OCI-LY1 (cell line): ENCODE data around the gene METAP1D.

Source experiments
- H2AFZ ChIP-seq: fragments of 200-600 bp; sonication (generic), shearing (Covaris generic); 2 replicates; pipeline ENCODE4 v1.6.0; 2014; ENCODE audit warnings: antibody characterized with exemption, mild to moderate bottlenecking, low read length
- H3F3A ChIP-seq: fragments of 200-600 bp; sonication (generic), shearing (Covaris generic); 2 replicates; pipeline ENCODE4 v1.6.0; 2014; ENCODE audit warnings: mild to moderate bottlenecking, antibody characterized with exemption, low read length, moderate library complexity; ENCODE audit not compliant: insufficient read depth
- H3K27ac ChIP-seq: fragments of 200-600 bp; sonication (generic); 2 replicates; pipeline ENCODE4 v1.5.1; 2014; ENCODE audit warnings: low read length, mixed run types, mild to moderate bottlenecking, low read depth; ENCODE audit not compliant: poor library complexity, severe bottlenecking
- H3K27me3 ChIP-seq: fragments of 200-600 bp; sonication (generic); 2 replicates; pipeline ENCODE4 v1.6.0; 2014; ENCODE audit warnings: antibody characterized with exemption, mild to moderate bottlenecking, low read length, moderate library complexity; ENCODE audit not compliant: insufficient read depth
- H3K36me3 ChIP-seq: fragments of 200-600 bp; sonication (generic); 2 replicates; pipeline ENCODE4 v1.6.1; 2014; ENCODE audit warnings: mild to moderate bottlenecking, antibody characterized with exemption, low read length, moderate library complexity, mixed read lengths; ENCODE audit not compliant: insufficient read depth
- H3K4me1 ChIP-seq: fragments of 200-600 bp; sonication (generic); 2 replicates; pipeline ENCODE4 v1.5.1; 2014; ENCODE audit warnings: mild to moderate bottlenecking, low read length, moderate library complexity; ENCODE audit not compliant: insufficient read depth, severe bottlenecking
- H3K4me2 ChIP-seq: fragments of 200-600 bp; sonication (generic), shearing (Covaris generic); 2 replicates; pipeline ENCODE4 v1.6.1; 2014; ENCODE audit warnings: low read length
- H3K4me3 ChIP-seq: fragments of 200-600 bp; sonication (generic); 2 replicates; pipeline ENCODE4 v1.5.1; 2014; ENCODE audit warnings: low read length, low read depth, mild to moderate bottlenecking, mixed read lengths; ENCODE audit not compliant: poor library complexity, severe bottlenecking
- H3K79me2 ChIP-seq: fragments of 200-600 bp; shearing (Covaris generic); 2 replicates; pipeline ENCODE4 v1.6.1; 2016; ENCODE audit warnings: mixed run types, low read length, mixed read lengths; ENCODE audit not compliant: insufficient read depth
- H3K9ac ChIP-seq: fragments of 200-600 bp; sonication (generic), shearing (Covaris generic); 2 replicates; pipeline ENCODE4 v1.6.1; 2014; ENCODE audit warnings: mild to moderate bottlenecking, low read length, mixed read lengths
- H3K9me2 ChIP-seq: fragments of 200-600 bp; sonication (generic), shearing (Covaris generic); 2 replicates; pipeline ENCODE4 v1.6.1; 2014; ENCODE audit warnings: low read depth, mild to moderate bottlenecking, low read length, mixed read lengths
- H3K9me3 ChIP-seq: fragments of 200-600 bp; shearing (Covaris generic); 2 replicates; pipeline ENCODE4 v1.6.1; 2014; ENCODE audit warnings: low read length, mixed read lengths
- H4K20me1 ChIP-seq: fragments of 200-600 bp; sonication (generic), shearing (Covaris generic); 2 replicates; pipeline ENCODE4 v1.6.0; 2016; ENCODE audit warnings: mild to moderate bottlenecking, low read length; ENCODE audit not compliant: insufficient read depth
- EZH2 ChIP-seq: fragments of 200-600 bp; sonication (generic), shearing (Covaris generic); IDR thresholded peaks from 2 replicates; pipeline ENCODE4 v1.8.0; 2017; ENCODE audit warnings: borderline replicate concordance, mixed run types, mild to moderate bottlenecking, antibody characterized with exemption, low read length, moderate library complexity, mixed read lengths
- TF ChIP-seq, protein P1 (sequence below): fragments of 200-600 bp; sonication (generic), shearing (Covaris generic); IDR thresholded peaks from 2 replicates; pipeline ENCODE4 v1.5.1; 2017; ENCODE audit warnings: mild to moderate bottlenecking, antibody characterized with exemption, low read length, moderate library complexity, mixed read lengths

METAP1D gene

DNA sequence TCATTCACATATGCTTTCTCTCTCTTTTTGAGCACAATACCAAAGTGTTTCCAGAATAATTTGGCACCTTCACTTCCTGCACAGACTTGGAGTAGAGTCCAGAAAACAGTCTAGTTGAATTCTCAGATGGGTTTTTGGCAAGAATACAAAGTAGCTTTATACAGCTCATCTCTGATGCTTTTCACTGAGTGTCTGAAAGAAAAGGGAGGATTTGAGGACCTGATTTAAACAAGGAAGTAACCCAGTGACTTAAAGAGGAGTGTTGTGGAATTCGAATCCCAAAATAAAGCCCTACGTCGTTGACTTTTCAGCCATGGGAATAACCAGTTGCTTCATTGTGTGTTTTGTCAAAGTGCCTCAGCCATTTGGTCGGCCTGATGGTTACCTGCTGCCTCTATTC is 31.8 kb downstream of the METAP1D start:
- H3K79me2 ChIP-seq: no peaks in the 10 kb centered on the region
- H3K36me3 ChIP-seq: no peaks in the 10 kb centered on the region
- peaks cover 14% of the 10 kb centered on the region for H3K4me1 ChIP-seq
- H3K4me2 ChIP-seq: no peak overlapping the region
- no peaks in the 10 kb centered on the region for H4K20me1 ChIP-seq
- H3K27ac ChIP-seq: no peak overlapping the region
- H3K9me2 ChIP-seq: no peaks in the 10 kb centered on the region
- no peaks in the 10 kb centered on the region for H3F3A ChIP-seq
- no peaks in the 10 kb centered on the region for H3K9me3 ChIP-seq
- no peak overlapping the region for H2AFZ ChIP-seq
- TF ChIP-seq, protein P1, sequence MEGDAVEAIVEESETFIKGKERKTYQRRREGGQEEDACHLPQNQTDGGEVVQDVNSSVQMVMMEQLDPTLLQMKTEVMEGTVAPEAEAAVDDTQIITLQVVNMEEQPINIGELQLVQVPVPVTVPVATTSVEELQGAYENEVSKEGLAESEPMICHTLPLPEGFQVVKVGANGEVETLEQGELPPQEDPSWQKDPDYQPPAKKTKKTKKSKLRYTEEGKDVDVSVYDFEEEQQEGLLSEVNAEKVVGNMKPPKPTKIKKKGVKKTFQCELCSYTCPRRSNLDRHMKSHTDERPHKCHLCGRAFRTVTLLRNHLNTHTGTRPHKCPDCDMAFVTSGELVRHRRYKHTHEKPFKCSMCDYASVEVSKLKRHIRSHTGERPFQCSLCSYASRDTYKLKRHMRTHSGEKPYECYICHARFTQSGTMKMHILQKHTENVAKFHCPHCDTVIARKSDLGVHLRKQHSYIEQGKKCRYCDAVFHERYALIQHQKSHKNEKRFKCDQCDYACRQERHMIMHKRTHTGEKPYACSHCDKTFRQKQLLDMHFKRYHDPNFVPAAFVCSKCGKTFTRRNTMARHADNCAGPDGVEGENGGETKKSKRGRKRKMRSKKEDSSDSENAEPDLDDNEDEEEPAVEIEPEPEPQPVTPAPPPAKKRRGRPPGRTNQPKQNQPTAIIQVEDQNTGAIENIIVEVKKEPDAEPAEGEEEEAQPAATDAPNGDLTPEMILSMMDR: no peak
- no peak for TF ChIP-seq EZH2
- H3K4me3 ChIP-seq: no peak overlapping the region
- H3K27me3 ChIP-seq: no peaks in the 10 kb centered on the region
- no peak overlapping the region for H3K9ac ChIP-seq

DNA sequence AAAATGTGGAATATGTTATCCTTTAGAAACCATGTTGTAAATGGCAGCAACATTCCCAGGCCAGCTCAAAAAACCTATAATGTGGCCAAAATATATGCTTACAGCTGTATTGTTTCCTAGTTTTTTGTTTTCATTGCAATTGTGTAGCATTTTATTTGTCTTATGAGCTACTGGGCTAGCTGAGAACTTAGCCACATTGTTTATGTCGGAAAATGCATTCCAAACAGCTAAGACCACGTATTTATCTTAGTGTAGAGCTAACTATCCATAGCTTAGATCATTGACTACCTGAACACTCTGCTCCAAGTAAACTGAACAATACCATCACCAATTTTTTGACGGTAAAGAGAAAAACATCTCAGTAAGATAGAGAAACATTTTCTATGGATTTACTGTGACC is 38.4 kb downstream of the METAP1D start:
- no peak overlapping the region for H3K27ac ChIP-seq
- H3K27me3 ChIP-seq: no peaks in the 10 kb centered on the region
- no peaks in the 10 kb centered on the region for H3F3A ChIP-seq
- H4K20me1 ChIP-seq: no peaks in the 10 kb centered on the region
- H2AFZ ChIP-seq: no peak overlapping the region
- no peaks in the 10 kb centered on the region for H3K79me2 ChIP-seq
- no peak overlapping the region for H3K4me2 ChIP-seq
- H3K4me3 ChIP-seq: no peak overlapping the region
- TF ChIP-seq, protein P1: no peak
- no peak for TF ChIP-seq EZH2
- H3K9me3 ChIP-seq: no peaks in the 10 kb centered on the region
- no peaks in the 10 kb centered on the region for H3K36me3 ChIP-seq
- no peak overlapping the region for H3K9ac ChIP-seq
- H3K4me1 ChIP-seq: no peaks in the 10 kb centered on the region
- no peaks in the 10 kb centered on the region for H3K9me2 ChIP-seq

DNA sequence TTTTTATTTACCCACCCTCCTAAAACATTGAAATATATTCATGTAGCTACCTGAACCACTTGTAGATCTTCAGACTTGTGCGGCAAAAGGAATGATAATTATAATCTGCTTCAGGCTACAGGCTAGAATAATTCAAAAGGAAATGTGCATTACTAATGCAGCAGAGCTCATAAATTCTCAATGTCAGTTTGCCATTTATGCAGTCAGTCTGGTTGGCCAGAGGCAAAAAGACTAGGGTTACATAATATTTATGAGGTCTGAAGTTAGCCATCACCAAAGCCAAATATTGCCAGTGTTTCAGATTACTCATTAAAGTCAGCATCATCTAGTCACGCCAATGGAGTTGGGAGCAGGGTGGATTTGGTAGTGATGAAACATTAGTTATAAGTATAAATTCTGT is 38.9 kb downstream of the METAP1D start:
- no peak overlapping the region for H3K4me2 ChIP-seq
- TF ChIP-seq, protein P1: no peak
- no peak for TF ChIP-seq EZH2
- no peak overlapping the region for H3K4me3 ChIP-seq

More for the DNA sequence above, 38.9 kb downstream of the METAP1D start:
- no peaks in the 10 kb centered on the region for H4K20me1 ChIP-seq
- no peaks in the 10 kb centered on the region for H3K4me1 ChIP-seq
- H3K9ac ChIP-seq: no peak overlapping the region
- no peaks in the 10 kb centered on the region for H3F3A ChIP-seq
- H2AFZ ChIP-seq: no peak overlapping the region
- H3K9me3 ChIP-seq: no peaks in the 10 kb centered on the region
- no peaks in the 10 kb centered on the region for H3K79me2 ChIP-seq
- no peaks in the 10 kb centered on the region for H3K36me3 ChIP-seq
- no peaks in the 10 kb centered on the region for H3K9me2 ChIP-seq
- H3K27me3 ChIP-seq: no peaks in the 10 kb centered on the region
- no peak overlapping the region for H3K27ac ChIP-seq
